GM03348 (cell line): ENCODE measurements around the gene ITGB3.

Source experiments
- DNase-seq: peaks from one replicate; pipeline ENCODE4 v3.0.0; 2012; ENCODE audit warnings: low spot score

Gene ITGB3

DNA sequence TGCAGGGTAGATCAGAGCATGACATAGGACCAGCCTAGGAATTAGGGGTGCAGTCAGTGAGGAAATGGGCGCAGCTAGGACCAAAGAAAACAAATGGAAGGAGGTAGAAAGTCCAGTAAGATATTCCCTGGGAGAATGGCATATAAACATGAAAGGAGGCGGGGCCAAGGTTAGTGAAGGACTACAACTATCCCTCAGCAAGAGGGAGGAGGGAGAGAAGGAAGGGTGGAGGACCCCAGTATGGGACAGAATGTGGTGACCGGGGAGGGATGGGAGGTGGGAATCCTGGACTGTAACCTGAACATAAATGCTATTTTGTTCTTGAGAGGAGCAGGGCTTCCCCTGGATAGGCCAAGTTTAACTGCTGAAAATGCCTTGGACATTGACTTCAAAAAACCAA, 22.8 kb downstream of the ITGB3 start:
- no peak for DNase-seq

DNA sequence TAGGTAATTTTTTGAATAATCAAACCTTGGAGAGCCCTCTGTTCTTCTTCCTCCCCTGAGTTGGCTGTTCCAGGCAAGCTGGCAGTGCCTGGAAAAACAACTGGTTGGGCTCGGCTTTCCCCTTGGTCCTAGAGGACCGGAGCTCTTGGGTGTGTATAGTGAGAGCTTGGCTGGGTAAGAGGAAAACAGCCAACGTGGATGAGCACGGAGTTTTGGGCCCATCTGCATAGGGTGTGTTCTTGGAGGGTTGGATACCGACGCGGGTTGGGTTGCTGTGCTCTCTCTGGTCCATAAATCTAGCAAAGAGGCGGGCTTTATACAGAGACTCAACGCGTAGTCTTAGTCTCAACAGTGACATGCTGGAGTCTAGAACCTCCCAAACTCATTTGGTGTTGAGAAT, 23.2 kb downstream of the ITGB3 start:
- DNase-seq = peak; percentile 72

DNA sequence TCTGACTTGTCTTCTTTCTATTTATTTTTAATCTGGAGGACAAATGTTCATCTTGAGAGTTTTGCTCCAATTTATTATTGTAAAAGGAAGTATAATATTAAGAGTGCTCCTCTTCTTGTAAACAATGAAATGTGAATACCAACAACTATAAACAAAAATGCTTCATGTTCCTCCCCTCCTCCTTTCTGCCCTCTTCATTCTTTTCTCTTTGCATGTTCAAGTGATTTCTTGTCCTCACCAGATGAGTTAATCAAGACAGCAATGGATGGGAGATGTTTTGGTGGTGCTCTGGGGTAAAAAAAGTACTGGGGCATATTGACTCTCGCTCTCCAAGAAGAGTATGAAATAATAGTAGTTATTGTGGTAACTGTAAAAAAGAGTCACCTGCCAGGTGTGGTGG, 24.3 kb downstream of the ITGB3 start:
- DNase-seq = no peak

DNA sequence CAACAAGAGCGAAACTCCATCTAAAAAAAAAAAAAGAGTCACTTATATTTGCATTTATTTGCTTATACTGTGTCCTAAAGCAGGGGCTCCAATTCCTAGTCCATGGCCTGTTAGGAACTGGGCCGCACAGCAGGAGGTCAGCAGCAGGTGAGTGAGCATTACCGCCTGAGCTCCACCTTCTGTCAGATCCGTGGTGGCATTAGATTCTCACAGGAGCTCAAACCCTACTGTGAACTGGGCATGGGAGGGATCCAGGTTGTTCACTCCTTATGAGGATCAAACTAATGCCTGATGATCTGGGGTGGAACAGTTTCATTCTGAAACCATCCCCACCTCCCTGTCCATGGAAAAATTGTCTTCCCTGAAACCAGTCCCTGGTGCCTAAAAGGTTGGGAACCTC, 24.9 kb downstream of the ITGB3 start:
- no peak for DNase-seq

DNA sequence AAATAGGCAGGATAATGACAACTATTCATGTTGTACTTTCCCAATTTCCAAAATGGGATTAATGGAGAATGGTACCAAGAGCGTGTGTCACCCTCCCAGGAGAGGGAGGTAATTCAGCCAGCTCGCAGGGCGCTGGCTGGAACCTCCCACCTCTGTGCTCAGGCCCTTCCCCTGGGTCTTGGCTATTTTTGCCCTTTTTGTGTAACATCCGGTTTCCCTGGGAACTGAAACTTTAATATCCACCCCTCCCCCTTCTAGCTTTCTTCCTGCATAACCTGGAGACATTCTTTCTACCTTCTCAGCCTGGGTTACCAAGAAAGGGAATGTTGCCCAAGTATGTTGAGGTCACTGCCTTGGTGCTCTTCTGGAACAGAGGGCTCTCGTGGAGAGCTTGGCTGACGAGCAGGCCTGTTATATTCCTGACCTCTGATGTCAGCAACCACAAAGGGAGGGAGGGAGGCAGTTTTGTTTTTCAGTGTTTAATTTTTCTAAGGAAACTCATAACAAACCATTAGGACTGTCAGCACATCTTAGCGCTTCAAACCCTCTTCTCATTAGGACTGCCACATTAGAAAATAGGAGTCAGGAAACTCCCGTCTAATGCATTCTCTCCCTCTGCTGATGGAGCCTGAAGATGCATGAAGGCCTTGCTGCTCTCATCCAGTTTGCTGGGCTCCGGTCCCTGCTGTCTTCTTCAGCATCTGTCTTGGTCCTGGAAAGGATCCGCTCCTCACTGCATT, 25.6 kb downstream of the ITGB3 start:
- peak; percentile 90 for DNase-seq

DNA sequence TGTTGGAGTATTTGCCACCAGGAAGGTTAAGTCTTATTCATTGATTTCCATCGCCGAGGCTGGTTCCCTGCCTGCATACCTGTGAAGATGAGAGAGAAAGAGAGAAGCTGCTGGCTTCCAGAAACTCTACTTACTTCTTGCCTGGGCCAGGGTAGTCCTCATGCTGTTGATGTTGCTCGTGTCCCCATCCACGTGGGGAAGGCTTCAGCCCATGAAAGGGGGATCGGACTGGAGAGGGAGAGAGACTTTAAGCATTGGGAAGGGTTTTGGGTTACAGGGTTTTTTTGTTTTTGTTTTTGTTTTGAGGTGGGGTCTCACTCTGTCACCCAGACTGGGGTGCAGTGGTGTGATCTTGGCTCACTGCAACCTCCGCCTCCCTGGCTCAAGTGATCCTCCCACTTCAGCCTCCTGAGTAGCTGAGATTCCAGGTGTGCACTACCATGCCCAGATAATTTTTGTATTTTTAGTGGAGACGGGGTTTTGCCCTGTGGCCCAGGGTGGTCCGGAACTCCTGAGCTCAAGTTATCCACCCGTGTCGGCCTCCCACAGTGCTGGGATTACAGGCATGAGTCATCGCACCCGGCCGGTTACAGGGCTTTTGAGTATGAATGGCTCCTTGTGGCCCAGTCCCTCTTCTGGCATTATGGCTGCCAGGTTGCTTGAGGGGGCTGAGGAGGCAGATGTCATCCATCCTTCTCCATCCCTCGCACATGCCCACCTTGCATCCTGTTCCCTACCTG, 26.6 kb downstream of the ITGB3 start:
- no peak for DNase-seq

DNA sequence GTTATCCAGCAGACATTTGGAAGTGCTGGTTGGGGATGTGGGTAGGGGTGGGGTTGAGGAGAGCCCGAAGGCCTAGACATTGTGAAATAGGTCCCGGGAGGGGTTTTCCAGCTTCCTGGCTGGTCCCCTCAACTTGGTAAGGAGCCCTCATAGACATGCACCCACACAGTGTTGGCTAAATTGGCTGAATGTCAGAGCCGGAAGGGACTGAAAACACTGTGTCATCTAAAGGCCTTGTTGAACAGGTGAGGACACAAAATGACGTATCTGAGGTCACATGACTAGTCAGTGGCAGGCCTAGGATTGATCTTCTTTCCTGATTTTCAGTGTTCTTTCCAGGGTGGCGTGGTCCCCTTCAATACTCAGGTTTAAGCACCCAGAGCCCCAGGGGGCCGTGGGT, 27.6 kb downstream of the ITGB3 start:
- no peak for DNase-seq

DNA sequence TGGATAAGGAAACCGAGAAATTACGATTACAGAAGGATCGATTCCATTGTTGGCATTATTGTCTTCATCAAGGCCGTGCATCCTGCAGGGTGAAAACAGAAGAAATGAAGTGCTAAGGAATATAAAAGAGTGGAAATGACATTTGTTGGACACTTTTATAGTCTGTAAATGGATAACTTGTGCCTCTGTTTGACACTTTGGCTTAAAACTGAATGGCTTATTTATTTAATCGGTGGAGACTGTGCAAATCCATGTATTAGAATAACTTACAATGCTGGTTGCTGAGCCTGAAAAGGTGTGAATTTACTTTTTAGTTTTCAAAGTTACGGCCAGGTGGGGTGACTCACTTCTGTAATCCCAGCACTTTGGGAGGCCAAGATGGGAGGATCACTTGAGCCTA, 31.4 kb downstream of the ITGB3 start:
- no peak for DNase-seq

DNA sequence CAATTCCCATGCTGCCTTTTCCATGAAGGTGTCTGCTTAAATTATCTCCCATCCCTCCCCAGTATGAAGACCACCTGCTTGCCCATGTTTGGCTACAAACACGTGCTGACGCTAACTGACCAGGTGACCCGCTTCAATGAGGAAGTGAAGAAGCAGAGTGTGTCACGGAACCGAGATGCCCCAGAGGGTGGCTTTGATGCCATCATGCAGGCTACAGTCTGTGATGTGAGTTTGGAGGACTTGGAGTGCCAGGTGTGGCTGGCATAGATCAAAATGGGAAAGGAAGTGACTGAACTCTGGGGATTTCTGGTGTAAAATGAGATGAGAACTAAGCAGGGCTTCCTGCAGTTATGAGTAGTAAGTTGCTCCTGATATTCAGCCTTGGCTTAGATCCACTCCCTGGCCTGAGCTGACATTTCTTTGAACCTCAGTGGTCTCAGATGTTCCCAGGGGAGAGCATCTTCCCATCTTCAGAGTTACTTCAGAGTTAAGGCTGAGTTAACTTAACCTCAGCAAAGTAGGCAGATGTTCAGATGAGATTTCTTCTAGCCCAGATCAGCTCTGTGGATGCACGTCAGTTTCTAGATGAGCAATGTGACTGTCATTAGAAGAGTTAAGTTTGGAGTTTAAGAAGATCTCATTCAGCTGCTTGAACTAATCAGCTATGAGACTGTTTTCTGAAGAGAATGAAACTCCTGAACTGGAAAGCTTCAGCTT, 32.7 kb downstream of the ITGB3 start:
- DNase-seq = no peak

DNA sequence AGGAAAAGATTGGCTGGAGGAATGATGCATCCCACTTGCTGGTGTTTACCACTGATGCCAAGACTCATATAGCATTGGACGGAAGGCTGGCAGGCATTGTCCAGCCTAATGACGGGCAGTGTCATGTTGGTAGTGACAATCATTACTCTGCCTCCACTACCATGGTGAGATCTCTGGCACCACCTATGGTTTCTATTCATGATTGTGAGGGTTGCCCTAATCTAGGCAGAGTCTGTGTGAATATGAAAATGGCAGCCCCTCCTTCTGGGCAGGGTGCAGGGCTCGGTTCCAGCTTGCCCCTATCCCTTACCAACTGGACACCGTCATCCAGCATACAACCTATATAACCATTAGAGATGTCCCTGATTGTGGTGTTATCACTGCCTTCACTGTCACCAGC, 33.4 kb downstream of the ITGB3 start:
- no peak for DNase-seq

DNA sequence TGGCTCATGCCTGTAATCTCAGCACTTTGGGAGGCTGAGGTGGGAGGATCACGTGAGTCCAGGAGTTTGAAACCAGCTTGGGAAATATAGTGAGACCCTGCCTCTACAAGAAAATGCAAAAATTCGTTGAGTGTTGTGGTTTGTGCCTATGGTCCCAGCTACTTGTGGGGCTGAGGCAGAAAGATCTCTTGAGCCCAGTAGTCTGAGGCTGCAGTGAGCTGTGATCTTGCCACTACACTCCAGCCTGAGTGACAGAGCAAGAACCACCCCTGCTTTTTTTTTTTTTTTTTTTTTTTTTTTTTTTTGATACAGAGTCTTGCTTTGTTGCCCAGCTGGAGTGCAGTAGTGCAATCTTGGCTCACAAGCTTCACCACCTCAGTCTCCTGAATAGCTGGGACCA, 34.0 kb downstream of the ITGB3 start:
- no peak for DNase-seq

DNA sequence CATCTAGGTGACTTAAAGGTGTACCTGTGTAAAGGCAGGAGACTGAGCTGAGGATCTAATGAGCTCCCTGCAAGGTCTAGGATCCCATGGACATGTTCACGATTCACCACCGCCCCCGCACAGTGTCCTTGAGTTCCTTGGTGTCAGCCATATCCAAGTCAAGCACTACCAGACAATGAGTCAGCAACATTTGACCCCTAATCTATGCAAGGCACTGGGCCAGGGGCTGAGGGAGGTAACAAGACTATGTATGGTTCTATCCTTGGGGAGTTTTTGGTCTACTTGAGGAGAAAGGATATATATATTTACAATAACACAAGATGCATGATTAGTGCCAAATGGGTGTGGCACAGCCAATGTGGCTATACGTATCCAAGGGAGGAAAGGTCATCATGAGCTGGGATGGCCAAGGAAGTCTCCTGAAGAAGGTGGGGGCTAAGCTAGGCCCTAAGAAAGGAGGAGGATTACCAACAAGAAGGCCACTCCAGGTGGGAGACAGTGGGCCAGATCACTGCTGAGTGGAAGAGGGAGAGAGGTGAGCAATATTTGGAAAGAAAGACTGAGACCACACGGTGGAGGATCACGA, 35.0 kb downstream of the ITGB3 start:
- no peak for DNase-seq

DNA sequence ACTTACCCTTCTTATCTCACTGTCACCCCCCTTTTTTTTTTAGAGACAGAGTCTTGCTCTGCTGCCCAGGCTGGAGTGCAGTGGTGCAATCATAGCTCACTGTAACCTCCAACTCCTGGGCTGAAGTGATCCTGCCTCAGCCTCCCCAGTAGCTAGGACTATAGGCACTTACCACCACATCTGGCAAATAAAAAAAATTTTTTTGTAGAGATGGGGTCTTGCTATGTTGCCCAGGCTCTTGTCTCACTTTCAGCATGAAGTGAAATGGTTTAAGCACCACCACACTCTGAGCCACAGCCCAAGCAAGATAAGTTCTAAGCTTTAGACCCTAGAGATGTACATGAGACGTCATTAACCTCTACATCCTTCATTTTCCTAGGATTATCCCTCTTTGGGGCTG, 35.7 kb downstream of the ITGB3 start:
- DNase-seq = no peak

DNA sequence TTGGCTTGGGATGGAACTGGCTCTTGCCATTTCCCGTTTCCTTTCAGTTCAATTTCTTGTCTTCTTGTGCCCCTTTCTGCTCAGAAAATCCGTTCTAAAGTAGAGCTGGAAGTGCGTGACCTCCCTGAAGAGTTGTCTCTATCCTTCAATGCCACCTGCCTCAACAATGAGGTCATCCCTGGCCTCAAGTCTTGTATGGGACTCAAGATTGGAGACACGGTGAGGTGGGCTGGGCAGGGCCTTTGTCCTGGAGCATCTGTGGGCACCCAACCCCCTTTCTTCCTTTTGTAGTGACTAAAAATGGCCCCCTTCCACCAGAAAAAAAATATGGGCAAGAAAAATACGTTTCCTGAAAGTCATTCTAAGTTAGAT, 37.2 kb downstream of the ITGB3 start:
- DNase-seq = no peak

DNA sequence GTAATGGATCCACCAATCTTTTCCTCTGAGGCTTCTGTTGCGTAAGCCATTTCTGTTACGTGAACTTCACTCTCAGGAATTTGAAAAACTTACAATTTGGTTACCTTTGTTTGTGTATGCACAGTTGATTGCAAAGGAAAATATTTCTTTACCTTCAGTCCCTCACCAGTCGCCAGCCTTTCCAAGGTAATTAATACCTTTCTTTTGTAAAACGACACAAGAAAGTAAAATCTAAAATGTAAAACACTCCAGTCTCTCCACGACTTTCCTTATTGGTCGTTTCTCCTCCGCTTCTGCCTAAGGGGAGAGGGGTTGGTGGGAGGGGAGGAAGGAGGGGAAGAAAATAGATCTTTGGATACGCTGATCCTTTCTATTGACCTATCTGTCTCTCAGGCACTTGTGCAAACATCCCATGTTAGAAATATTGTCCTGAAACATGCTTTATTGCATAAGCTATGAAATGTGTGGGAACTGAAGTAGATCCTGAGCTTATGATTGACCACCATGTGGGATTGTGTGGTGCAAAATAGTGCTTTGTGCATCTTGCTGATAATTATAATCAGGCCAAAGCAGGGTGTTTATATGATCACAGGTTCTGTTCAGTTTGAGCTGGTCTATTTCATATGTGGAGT, 37.7 kb downstream of the ITGB3 start:
- no peak for DNase-seq

DNA sequence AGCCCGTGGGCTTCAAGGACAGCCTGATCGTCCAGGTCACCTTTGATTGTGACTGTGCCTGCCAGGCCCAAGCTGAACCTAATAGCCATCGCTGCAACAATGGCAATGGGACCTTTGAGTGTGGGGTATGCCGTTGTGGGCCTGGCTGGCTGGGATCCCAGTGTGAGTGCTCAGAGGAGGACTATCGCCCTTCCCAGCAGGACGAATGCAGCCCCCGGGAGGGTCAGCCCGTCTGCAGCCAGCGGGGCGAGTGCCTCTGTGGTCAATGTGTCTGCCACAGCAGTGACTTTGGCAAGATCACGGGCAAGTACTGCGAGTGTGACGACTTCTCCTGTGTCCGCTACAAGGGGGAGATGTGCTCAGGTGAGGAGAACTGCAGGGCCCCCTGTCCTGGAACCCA, 38.6 kb downstream of the ITGB3 start:
- no peak for DNase-seq

DNA sequence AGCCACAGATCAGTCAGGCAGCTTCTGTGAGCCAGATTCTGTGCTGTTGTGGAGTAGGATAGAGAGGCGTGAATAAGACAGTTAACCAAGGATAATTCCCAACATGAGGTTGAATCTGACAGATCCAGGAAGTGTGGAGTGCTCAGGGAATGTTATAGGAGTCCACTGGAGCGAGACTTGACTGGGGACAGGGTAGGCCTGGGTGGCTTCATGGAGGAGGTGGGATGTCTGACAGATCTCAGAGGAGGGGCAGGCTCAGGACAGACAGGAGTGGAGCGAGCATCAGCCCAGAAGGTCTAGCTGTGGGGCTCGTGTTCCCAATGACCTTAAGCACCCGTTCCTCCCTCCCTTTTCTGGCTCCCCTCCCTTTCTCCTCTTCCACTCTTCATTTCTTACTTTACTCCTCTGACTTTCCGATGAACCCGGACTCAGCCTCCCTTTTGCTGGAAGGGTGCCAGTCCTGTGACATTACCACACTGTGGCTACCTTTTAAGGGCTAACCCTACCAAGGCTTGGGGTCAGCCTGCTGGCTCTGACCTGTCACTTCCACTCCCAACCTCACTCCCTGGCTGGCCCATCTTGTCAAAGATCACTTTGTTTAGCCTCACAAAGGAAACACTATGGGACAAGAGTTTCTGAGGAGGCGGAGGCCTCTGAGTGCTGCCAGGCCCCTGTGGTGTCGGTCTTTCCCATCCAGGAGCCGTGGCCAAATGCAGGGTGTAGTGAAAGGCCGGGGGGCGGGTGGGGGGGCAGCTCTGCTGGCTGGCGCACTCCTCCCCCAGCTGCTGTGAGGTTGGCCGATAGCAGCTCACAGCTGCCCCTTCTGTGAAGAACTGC, 41.6 kb downstream of the ITGB3 start:
- no peak for DNase-seq

DNA sequence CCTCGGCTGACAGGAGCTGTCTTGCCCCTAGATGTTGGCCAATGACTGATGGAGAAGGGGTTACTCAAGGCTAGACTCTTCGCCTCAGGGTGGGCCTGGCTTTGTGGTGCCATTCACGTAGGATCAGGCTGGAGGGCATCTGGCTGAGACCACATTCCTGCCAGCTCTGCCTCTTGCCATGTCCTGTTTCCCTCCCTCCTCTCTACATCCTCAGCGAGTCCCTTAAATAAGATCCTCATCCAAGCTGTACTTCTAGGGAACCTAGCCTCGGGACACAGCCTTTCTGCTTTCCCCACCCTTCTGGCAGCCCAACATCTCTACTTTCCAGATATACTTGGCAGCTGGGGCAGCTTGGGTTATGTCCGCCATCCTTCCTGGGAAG, 42.2 kb downstream of the ITGB3 start:
- DNase-seq = no peak

DNA sequence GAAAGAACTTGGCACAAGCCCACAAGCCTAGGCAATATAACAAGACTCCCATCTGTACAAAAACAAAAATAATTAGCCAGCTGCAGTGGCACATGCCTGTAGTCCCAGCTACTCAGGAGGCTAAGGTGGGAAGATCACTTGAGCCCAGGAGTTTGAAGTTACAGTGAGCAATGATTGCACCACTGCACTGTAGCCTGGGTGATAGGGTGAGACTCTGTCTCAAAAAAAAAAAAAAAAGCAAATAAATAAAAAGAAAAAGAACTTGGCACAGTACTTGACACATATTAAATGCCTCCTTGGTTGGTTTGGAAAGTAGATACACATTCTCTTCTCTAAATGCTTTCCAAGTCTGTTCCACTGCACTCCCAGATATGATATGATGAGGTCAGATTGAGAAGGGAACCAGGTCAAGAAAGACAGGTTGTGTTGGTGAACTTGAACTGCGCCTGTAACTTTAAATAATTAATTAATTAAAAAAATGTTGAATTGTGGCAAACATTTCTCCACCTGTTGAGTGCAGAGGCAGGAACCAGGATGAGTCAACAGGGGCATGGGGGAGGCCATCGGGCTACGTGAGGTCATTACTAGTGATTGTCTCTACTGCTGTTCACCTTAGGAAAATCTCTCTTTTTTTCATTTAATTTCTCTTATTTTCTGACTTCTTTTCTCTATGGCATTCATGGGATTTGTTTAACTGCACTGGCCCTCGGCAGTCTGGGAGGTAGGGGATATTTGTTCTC, 44.2 kb downstream of the ITGB3 start:
- no peak for DNase-seq

DNA sequence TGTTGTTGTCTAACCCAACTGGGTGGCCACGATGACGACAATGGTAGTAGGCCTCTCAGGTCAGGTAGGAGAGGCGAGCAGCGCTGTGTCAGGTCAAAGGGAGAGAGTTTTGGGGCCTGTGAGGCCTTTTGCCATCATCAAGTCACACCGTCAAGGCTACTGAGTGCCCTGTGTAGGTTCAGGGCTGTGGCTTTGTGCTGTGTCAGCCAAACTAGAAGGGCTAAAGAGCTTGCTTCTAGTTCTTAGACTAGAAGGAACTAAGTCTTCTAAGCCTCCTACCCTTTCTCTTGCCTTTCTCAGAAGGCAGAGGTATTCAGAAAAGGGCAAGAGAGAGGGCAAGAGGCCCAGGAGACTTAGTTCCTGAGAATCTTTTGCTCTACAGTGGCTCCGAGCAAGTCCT, 45.1 kb downstream of the ITGB3 start:
- DNase-seq = no peak
